ENCODE results near the gene ARHGAP32.
"Not testable (repeated sequence)": the region's sequence is repeated elsewhere in the genome, so short reads cannot be mapped to it uniquely, and the experiment has no call there.

ARHGAP32 gene

DNA sequence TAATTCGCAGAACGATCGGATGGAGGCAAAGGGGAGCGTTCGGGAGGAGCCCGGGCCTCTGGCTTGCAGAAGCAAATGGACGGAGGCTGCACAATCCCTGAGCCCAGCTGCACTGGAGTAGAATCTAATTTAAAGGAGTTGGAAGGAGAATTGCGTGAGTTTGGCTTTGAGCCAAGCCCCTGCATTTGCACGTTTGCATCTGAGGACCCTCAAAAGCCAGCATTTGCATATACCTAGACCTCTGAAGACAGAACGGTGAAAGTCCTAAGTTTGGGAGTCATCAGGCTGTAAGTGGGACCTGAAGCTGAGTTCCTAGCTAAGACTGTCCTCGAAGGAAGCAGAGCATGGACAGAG is 265.0 kb downstream of the ARHGAP32 start:
- Histone ChIP-seq H3K9ac (ENCODE audit: low read depth, low read length) (no peak overlapping the region), H3K4me3 (ENCODE audit: low read length) (no peak overlapping the region), H3K27me3 (ENCODE audit: insufficient read depth, low read length) (peaks cover 83% of the 10 kb centered on the region), H3K4me1 (ENCODE audit: insufficient read depth, low read length) (peaks cover 21% of the 10 kb centered on the region), H3K27ac (ENCODE audit: low read length) (no peak overlapping the region), H3K36me3 (ENCODE audit: insufficient read depth, low read depth, low read length) (no peaks in the 10 kb centered on the region), H3K9me3 (ENCODE audit: insufficient read depth, low read depth, low read length) (no peaks in the 10 kb centered on the region)

GRCh38 chr11:128926437-128927107 is 265.6 kb downstream of the ARHGAP32 start:
- Histone ChIP-seq H3K4me1 (ENCODE audit: insufficient read depth, low read length) (peaks cover 21% of the 10 kb centered on the region), H3K27ac (ENCODE audit: low read length) (no peak overlapping the region), H3K4me3 (ENCODE audit: low read length) (no peak overlapping the region), H3K9ac (ENCODE audit: low read depth, low read length) (no peak overlapping the region), H3K27me3 (ENCODE audit: insufficient read depth, low read length) (peaks cover 81% of the 10 kb centered on the region), H3K9me3 (ENCODE audit: insufficient read depth, low read depth, low read length) (no peaks in the 10 kb centered on the region), H3K36me3 (ENCODE audit: insufficient read depth, low read depth, low read length) (no peaks in the 10 kb centered on the region)

DNA sequence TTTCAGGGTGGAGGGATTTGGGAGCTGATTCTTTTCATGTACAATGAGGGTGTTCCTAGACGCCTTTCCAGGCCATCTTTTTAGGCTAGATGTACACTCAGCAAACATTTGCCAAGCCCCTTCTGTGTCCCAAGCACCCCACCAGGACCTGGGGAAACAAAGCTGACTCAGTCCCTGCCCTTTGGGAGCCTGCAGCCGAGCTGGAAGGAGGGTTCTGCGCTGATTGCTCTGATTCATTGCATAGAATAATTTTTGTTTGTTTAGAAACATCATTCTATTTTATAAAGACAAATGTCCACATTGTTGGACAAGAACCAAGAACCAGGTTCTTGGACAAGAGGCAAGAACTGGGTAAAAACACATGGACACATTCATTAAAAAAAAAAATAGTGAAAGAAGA is 266.1 kb downstream of the ARHGAP32 start:
- Histone ChIP-seq H3K4me1 (ENCODE audit: insufficient read depth, low read length) (peaks cover 21% of the 10 kb centered on the region), H3K27me3 (ENCODE audit: insufficient read depth, low read length) (peaks cover 82% of the 10 kb centered on the region), H3K9me3 (ENCODE audit: insufficient read depth, low read depth, low read length) (no peaks in the 10 kb centered on the region), H3K9ac (ENCODE audit: low read depth, low read length) (no peak overlapping the region), H3K36me3 (ENCODE audit: insufficient read depth, low read depth, low read length) (no peaks in the 10 kb centered on the region), H3K4me3 (ENCODE audit: low read length) (no peak overlapping the region), H3K27ac (ENCODE audit: low read length) (no peak overlapping the region)

GRCh38 chr11:128925250-128925600 is 266.9 kb downstream of the ARHGAP32 start:
- Histone ChIP-seq H3K27me3 (ENCODE audit: insufficient read depth, low read length) (peaks cover 83% of the 10 kb centered on the region), H3K4me1 (ENCODE audit: insufficient read depth, low read length) (peaks cover 21% of the 10 kb centered on the region), H3K27ac (ENCODE audit: low read length) (no peak overlapping the region), H3K36me3 (ENCODE audit: insufficient read depth, low read depth, low read length) (no peaks in the 10 kb centered on the region), H3K9ac (ENCODE audit: low read depth, low read length) (no peak overlapping the region), H3K4me3 (ENCODE audit: low read length) (no peak overlapping the region), H3K9me3 (ENCODE audit: insufficient read depth, low read depth, low read length) (no peaks in the 10 kb centered on the region)

DNA sequence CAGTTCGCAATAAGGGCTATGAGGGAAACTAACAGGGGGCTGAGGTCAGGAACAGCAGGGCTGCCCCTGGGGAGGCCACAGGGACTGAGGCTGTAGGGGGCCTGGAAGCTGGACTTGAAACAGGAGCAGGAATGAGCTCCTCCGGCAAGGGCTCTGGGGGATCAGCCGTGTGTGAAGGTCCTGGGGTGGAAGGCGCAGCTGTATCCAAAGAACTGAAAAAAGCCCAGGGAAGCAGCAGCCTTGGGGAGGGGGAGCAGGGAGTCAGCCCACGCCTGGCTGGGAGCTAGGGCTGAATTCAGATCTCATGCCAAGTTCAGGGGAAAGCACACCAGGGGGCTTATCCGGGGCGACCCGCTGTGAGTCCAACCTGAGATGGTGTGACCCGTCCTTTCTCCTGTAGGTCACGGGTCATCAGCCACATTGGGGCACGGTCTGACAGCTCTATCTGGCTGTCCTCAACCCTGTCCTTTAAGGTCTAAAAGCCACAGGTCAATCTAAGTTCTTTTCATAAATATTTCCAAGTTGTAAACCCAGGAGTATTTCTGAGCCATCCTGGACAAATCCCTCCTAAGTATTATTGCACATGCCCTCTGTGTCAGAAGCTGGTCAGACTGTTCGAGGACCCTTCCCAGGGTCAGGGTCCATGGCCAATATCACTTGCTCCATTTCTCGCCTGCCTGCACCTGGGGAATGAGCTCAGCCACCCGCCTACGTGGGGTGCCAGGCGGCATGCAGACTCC is 267.4 kb downstream of the ARHGAP32 start:
- Histone ChIP-seq H3K9me3 (ENCODE audit: insufficient read depth, low read depth, low read length) (no peaks in the 10 kb centered on the region), H3K9ac (ENCODE audit: low read depth, low read length) (no peak overlapping the region), H3K27ac (ENCODE audit: low read length) (no peak overlapping the region), H3K36me3 (ENCODE audit: insufficient read depth, low read depth, low read length) (no peaks in the 10 kb centered on the region), H3K4me1 (ENCODE audit: insufficient read depth, low read length) (peaks cover 17% of the 10 kb centered on the region), H3K4me3 (ENCODE audit: low read length) (no peak overlapping the region), H3K27me3 (ENCODE audit: insufficient read depth, low read length) (peaks cover 77% of the 10 kb centered on the region)

DNA sequence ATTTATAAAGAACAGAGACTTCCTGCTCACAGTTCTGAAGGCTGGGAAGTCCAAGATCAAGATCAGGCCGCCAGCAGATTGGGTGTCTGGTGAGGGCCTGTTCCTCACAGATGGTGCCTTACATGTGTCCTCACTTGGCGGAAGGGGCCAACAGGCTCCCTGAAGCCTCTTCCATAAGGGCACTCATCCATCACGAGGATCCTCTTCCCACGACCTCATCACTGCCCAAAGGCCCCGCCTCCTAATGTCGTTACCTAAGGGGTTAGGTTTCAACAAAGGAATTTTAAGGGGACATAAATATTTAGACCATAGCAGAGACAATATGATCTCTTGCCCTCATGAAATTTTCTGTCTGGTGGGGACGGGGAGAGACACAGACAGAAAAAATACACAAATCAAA is 268.0 kb downstream of the ARHGAP32 start:
- Histone ChIP-seq H3K9me3 (ENCODE audit: insufficient read depth, low read depth, low read length) (no peaks in the 10 kb centered on the region), H3K9ac (ENCODE audit: low read depth, low read length) (no peak overlapping the region), H3K4me1 (ENCODE audit: insufficient read depth, low read length) (peaks cover 11% of the 10 kb centered on the region), H3K36me3 (ENCODE audit: insufficient read depth, low read depth, low read length) (no peaks in the 10 kb centered on the region), H3K27me3 (ENCODE audit: insufficient read depth, low read length) (peaks cover 72% of the 10 kb centered on the region), H3K27ac (ENCODE audit: low read length) (no peak overlapping the region), H3K4me3 (ENCODE audit: low read length) (no peak overlapping the region)

DNA sequence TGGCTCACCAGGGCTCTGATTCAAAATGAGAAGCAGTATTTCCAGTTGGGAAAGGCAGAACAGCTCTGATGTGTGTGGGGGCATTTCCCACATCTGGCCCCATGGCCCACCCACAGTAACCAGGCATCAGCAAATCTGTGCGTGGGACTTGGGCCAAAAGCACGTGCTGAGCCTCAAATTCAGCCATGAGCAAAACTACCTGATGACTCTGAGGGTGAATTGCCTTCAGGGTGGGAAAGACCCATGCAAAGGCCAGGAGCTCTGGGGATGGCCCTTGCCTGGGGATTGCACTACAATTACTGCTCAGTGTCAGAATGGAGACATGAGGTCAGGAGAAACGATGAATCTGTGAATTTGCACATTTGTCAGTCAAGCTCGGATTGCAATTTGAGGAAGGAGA is 270.3 kb downstream of the ARHGAP32 start:
- H3K27me3 ChIP-seq (ENCODE audit: insufficient read depth, low read length): peaks cover 49% of the 10 kb centered on the region
- H3K4me1 ChIP-seq (ENCODE audit: insufficient read depth, low read length): peaks cover 3% of the 10 kb centered on the region; the same call in 1 of the 2 replicates
- no peak overlapping the region for H3K4me3 ChIP-seq (ENCODE audit: low read length)
- no peak overlapping the region for H3K27ac ChIP-seq (ENCODE audit: low read length)
- H3K9me3 ChIP-seq (ENCODE audit: insufficient read depth, low read depth, low read length): no peaks in the 10 kb centered on the region
- H3K36me3 ChIP-seq (ENCODE audit: insufficient read depth, low read depth, low read length): no peaks in the 10 kb centered on the region
- no peak overlapping the region for H3K9ac ChIP-seq (ENCODE audit: low read depth, low read length)

GRCh38 chr11:128920666-128921065 is 271.5 kb downstream of the ARHGAP32 start:
- no peaks in the 10 kb centered on the region for H3K36me3 ChIP-seq (ENCODE audit: insufficient read depth, low read depth, low read length)
- H3K9ac ChIP-seq (ENCODE audit: low read depth, low read length): no peak overlapping the region
- H3K27me3 ChIP-seq (ENCODE audit: insufficient read depth, low read length): peaks cover 37% of the 10 kb centered on the region
- no peak overlapping the region for H3K27ac ChIP-seq (ENCODE audit: low read length)
- H3K9me3 ChIP-seq (ENCODE audit: insufficient read depth, low read depth, low read length): no peaks in the 10 kb centered on the region
- H3K4me1 ChIP-seq (ENCODE audit: insufficient read depth, low read length): no peaks in the 10 kb centered on the region
- no peak overlapping the region for H3K4me3 ChIP-seq (ENCODE audit: low read length)

- not testable (repeated sequence) for H3K9ac ChIP-seq (ENCODE audit: low read depth, low read length); H3K4me1 ChIP-seq (ENCODE audit: insufficient read depth, low read length); H3K4me3 ChIP-seq (ENCODE audit: low read length); H3K9me3 ChIP-seq (ENCODE audit: insufficient read depth, low read depth, low read length); H3K27ac ChIP-seq (ENCODE audit: low read length); H3K36me3 ChIP-seq (ENCODE audit: insufficient read depth, low read depth, low read length)
- H3K27me3 ChIP-seq (ENCODE audit: insufficient read depth, low read length): peaks cover 27% of the 10 kb centered on the region
Observed at GRCh38 chr11:128919635-128920034, 272.5 kb downstream of the ARHGAP32 start.

- H3K36me3 ChIP-seq (ENCODE audit: insufficient read depth, low read depth, low read length): no peaks in the 10 kb centered on the region
- no peaks in the 10 kb centered on the region for H3K4me1 ChIP-seq (ENCODE audit: insufficient read depth, low read length)
- H3K9ac ChIP-seq (ENCODE audit: low read depth, low read length): no peak overlapping the region
- H3K9me3 ChIP-seq (ENCODE audit: insufficient read depth, low read depth, low read length): no peaks in the 10 kb centered on the region
- H3K27me3 ChIP-seq (ENCODE audit: insufficient read depth, low read length): peaks cover 23% of the 10 kb centered on the region
- H3K4me3 ChIP-seq (ENCODE audit: low read length): no peak overlapping the region
- no peak overlapping the region for H3K27ac ChIP-seq (ENCODE audit: low read length)
Observed at GRCh38 chr11:128919216-128919615, 272.9 kb downstream of the ARHGAP32 start.

DNA sequence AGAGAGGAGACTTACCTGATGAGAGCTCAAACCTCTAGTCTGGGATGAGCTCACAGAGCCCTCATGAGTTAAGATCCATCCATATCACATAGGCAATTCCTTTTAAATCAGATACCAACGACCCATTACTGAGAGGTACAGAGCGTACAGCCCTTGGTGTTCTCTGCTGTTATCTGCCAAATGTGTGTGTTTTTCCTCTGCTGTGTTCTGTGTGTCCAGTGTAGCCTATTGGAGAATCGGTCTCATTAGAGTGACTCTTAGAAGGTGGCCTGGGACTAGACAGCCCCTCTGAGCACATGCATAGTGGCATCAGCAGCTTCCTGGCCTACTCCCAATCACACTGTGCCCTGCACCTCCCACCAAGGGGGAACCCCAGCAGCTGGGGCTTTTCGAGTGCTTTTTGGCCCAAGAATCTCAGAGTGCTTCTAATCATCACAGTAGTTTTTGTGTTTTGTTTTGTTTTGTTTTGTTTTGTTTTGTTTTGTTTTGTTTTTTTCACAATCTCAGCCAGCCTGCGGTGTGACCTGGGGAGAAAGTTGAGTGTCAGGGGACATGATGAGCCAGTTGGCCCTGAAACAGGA is 274.9 kb downstream of the ARHGAP32 start:
- Histone ChIP-seq H3K9ac (ENCODE audit: low read depth, low read length) (no peak overlapping the region), H3K27me3 (ENCODE audit: insufficient read depth, low read length) (peaks cover 12% of the 10 kb centered on the region), H3K27ac (ENCODE audit: low read length) (no peak overlapping the region), H3K4me3 (ENCODE audit: low read length) (no peak overlapping the region), H3K36me3 (ENCODE audit: insufficient read depth, low read depth, low read length) (no peaks in the 10 kb centered on the region), H3K4me1 (ENCODE audit: insufficient read depth, low read length) (no peaks in the 10 kb centered on the region), H3K9me3 (ENCODE audit: insufficient read depth, low read depth, low read length) (no peaks in the 10 kb centered on the region)

DNA sequence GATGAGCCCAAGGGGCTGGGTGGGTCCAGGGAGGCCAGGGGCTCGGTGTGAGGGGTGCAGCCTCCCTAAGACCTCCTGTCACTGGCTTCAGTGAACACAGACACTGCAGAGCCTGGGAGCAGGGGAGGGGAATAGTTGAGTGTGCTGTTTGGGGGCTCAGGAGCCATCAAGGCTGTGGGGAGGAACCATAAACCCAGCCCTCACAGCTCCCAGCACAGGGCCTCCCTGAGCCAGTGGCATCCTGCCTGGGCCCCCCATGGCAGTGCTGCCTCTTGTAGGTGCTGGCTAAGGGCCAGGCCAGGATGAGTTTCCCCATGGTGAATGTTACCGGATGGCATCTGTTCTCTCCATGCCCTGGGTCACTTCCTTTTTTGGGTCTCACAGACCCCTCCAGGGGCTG is 275.4 kb downstream of the ARHGAP32 start:
- Histone ChIP-seq H3K36me3 (ENCODE audit: insufficient read depth, low read depth, low read length) (no peaks in the 10 kb centered on the region; the same call in 1 of the 2 replicates), H3K9ac (ENCODE audit: low read depth, low read length) (no peak overlapping the region), H3K4me1 (ENCODE audit: insufficient read depth, low read length) (no peaks in the 10 kb centered on the region), H3K27me3 (ENCODE audit: insufficient read depth, low read length) (peaks cover 9% of the 10 kb centered on the region), H3K4me3 (ENCODE audit: low read length) (no peak overlapping the region), H3K9me3 (ENCODE audit: insufficient read depth, low read depth, low read length) (no peaks in the 10 kb centered on the region), H3K27ac (ENCODE audit: low read length) (no peak overlapping the region)

Data from iPS-20b (cell line).